HG03066 (cell line): Measurements from ENCODE around the gene PTEN.
"Not testable (repeated sequence)": the region's sequence is repeated elsewhere in the genome, so short reads cannot be mapped to it uniquely, and the experiment has no call there.

Experiments used
- ATAC-seq: cut with Tn5 transposase; IDR thresholded peaks from one replicate; pipeline ENCODE4 v1.9.1; 2021; ENCODE audit warnings: low read depth; ENCODE audit not compliant: unreplicated experiment

The PTEN gene

DNA sequence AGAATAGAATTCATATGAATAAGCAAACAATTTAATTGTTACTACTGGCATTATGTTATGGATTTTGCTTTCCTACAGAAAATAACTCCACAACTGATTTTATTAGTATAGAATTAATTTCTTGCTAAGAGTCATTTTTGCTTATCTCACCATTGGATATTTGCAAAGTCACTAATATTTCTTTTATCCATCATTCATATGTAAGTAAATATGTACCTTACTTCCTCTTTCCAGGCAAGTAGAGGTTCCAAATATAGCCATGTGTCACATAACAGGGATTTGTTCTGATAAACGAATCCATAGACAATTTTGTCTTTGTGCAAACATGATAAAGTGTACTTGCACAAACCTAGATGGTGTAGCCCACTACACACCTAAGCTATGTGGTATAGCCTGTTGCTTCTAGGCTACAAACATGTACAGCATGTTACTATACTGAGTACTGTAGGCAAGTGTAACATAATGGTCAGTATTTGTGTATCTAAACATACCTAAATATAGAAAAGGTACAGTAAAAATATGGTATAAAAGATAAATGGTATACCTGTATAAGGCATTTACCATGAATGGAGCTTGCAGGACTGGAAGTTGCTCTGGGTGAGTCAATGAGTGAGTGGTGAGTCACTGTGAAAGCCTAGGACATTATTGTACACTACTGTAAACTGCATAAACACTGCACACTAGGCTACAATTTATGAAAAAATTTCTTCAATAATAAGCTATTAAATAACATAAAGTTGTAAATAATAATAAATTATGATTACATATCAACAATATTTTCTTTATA is 18.4 kb upstream of the PTEN start:
- ATAC-seq = no peak

DNA sequence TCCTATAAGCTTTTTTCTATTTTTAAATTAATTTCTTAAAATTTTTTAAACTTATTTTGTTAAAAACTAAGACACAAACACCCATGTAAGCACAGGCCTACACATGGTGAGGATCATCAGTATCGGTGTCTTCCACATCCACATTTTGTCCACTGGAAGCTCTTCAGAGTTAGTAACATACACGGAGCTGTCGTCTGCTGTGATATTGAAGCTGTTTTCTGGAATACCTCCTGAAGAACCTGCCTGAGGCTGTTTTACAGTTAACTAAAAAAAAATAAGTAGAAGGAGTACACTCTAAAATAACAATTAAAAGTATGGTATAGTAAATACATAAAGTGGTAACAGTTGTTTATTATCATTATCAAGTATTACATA is 17.8 kb upstream of the PTEN start:
- ATAC-seq = no peak

DNA sequence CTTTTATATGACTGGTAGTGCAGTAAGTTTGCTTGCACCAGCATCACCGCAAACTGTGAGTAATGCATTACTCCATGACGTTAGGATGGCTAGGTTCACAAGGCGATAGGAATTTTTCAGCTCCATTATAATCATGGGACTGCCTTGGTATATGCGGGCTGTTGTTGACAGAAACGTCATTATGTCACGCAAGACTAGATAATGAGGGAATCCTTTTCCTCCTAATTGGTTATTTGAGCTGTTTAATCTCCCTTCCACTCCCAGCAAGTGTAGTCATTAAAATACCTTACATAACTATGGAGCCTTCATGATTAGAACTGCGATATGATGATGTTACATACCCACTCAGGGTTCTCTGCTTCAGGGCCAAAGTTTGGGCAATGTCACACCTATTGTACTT is 17.4 kb upstream of the PTEN start:
- no peak for ATAC-seq

DNA sequence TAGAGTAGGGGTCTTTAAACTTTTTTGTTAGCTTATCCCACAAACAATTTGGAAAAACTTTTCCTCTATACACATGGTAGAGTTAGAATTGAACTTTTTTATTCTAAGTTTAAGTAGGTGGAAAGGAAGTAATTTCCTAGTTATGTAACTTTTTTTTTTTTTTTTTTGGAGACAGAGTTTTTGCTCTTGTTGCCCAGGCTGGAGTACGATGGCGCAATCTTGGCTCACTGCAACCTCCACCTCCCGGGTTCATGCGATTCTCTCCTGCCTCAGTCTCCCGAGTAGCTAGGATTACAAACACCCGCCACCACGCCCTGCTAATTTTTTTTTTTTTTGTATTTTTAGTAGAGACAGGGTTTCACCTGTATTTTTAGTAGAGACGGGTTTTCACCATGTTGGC is 16.7 kb upstream of the PTEN start:
- ATAC-seq = not testable (repeated sequence)

DNA sequence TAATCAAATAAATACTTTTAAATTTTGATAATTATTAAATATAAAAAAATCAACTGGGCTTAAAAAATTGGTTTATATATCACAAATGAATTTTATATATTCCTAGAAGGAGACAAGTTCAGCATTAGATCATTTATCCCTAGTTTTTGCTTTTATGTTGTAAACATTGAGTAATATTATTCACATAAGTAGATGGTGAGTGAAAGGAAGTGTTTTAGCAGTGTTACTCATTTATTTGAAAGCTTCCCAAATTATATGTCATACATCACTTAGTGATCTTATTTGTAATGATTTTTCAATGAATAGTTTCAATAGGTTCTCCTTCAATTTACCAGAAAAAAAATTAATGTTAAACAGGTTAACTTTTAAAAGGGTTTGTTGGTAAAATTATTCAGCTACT is 15.9 kb upstream of the PTEN start:
- no peak for ATAC-seq

DNA sequence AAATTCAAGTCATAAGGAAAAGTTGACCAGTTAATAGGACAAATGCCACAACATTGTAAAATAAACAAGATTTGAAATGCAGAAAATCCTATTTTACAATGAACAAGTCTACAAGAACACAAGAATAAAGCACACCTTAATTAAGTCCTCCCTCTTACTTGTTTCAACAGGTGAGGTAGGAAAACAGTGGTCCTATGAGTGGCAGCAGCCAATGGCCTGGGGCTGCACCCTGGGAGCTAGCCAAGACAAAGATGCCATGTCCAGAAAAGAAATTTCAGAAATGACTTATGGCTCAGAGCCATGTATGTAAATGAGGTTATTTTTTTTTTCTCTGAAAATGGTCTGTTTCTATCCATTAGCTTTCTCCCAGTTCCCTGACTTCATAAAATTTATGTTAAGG is 14.4 kb upstream of the PTEN start:
- no peak for ATAC-seq

DNA sequence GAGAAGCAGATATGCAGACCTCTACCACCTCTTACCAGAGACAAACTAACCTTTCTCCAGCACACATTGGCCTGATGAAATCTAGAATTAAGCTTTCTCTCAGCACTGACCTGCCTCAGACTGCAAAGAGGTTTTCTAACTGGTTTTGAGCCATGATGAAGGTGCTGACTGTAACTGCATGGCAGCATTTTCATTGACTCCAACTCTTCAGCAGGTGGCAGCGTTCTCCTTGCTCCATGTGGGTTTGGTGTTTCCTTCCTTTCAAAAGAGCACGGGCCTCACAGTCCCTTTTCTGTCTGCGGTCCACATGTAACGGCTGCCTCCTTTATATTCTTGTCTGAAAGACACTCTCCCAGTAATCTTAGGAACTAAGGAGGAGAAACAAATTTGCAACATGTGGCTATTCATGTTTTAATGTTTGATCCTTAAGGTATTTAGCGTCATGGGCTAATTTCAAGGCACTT is 12.7 kb upstream of the PTEN start:
- ATAC-seq = no peak

DNA sequence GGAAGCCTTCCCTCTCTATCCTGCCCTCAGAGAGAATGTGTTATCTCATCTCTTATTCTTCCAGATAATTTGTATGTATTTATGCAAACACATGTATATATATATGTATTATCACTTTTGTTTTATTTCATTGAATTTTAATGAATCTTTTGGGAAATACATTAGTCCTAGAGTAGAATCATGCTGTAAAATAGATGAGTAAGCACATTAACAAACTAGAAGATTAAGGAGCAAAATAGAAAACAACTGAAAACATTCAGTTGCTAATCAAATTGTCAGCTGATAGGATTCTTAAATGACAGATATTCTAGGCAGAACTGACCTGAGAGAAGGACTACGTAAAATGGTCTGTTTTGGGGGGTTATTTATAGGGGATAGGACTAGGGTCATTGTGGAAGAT is 11.3 kb upstream of the PTEN start:
- no peak for ATAC-seq

DNA sequence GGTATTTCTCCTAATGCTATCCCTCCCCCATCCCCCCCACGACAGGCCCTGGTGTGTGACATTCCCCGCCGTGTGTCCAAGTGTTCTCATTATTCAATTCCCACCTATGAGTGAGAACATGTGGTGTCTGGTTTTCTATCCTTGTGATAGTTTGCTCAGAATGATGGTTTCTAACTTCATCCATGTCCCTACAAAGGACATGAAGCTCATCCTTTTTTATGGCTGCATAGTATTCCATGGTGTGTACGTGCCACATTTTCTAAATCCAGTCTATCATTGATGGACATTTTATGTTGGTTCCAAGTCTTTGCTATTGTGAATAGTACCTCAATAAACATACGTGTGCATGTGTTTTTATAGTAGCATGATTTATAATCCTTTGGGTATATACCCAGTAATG is 8.2 kb upstream of the PTEN start:
- ATAC-seq = not testable (repeated sequence)

DNA sequence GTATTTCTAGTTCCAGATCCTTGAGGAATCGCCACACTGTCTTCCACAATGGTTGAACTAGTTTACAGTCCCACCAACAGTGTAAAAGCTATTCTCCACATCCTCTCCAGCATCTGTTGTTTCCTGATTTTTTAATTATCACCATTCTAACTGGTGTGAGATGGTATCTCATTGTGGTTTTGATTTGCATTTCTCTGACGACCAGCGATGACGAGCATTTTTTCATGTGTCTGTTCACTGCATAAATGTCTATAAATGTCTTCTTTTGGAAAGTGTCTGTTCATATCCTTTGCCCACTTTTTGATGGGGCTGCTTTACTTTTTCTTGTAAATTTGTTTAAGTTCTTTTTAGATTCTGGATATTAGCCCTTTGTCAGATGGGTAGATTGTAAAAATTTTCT is 7.8 kb upstream of the PTEN start:
- not testable (repeated sequence) for ATAC-seq

DNA sequence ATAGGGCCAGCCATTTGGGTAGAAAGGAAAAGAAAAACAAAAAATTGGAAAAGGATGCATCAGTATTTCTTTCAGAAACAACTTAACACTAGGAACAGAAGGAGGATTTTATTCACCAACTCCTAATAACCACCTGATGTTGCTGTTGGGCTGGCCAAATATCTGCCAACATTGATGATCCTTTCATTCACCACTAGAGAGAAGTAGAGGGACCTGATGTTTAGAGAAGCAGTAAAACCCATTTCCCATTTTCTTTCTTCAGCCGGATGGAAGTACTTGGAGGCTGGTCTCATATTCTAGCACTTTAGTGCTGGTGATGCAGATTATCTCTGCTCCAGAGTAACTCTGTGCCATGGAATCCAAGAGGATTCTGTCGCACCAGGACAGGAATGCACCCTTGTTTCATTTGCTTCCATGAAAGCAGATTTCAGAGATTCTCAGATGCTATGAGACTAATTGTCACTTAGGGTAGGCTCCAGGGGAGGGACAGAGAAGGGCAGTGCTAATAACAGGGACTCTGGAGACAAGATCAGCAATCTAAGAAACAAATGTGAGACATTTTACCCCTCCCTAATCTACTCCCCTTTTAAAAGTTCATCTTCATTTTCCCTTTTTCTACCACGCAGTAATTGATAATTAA is 3.1 kb upstream of the PTEN start:
- ATAC-seq = no peak

DNA sequence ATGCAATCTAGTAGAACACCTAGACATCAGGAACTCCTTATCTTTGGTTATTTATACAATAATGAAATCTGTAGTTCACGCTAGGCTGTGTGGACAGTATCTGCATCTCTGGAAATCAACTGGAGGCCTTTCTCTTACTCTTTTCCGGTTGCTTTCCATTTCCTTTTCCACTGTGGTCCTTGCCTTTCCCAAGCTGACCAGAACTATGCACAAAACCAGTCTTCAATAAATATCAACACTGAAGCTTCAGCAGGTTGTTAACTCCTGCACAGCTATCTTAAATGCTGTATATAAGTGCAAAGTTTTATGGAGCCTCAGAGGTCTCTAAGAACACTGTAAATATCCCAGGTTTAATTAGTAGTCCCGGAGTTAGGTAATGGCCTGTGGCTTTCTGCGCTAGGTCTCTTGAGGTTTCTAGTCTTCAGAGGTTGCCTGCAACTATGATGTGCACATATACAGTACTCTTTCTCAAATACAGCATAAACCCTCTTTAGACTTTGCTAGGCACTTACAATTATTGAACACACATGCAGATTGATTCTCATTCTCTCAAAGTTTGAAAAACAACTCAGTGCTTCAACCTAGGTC is 2.5 kb upstream of the PTEN start:
- no peak for ATAC-seq

DNA sequence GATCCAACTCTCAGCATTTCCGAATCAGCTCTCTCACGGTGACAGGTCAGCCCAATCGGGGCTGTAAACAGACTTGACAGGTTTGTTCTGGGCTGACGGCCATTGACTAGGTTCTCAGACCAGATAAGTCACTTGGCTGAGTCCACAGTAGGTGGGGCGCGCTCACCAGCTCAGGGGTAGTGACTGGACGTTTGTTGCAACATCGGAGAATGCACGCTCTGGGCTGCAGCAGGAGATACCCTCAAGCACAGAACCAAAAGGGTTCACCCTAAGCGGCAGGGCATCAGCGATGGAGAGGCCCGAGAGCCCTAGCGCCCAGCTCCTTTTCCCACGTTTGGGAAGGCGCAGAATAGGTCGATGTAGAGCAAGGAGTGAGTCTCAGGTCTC is 1.9 kb upstream of the PTEN start:
- peak; percentile 15 for ATAC-seq

DNA sequence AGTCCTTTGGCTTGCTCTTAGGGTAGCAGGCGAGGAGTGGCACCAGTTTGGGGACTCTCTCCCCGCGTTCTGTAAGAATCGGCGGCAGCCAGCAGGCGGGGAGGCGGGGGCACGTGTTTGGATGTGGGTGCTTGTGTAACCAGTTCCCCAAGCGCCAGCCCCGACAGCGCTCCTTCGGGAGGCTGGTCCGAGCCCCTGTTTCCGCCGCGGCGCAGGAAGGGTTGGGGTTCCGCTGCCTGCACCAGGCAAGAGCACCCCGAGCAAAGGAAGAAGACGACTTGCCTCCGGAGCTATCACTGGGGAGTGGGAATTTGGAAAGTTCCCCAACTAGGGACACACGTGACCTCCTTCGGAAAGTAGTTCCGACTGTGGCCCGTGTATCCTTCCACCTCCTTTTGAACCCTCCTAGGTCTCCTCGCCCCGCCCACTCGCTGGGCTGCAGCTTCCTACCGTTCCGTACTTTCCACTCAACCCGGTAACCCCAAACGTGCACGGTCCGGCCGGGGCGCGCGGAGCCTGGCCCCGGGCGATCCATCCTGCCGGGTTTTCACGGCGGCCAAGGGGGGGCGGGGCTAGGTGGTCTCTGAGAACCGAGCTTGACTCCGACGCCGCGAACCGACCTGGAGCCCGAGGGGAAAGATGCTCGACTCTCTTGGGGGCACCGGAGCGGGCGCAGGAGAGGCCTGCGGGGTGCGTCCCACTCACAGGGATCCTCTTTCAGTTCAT is 1.3 kb upstream of the PTEN start:
- ATAC-seq = peak; percentile 50

DNA sequence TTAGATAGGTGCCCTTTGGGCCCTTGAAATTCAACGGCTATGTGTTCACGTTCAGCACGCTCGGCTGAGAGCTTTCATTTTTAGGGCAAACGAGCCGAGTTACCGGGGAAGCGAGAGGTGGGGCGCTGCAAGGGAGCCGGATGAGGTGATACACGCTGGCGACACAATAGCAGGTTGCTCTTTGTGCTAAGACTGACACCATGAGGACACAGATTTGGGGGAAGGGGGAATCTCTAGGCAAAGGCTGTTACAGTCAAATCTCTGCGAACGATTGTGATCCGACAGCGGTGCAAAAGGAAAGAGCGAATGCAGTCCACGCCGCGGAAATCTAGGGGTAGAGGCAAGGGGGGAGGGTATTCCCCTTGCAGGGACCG is 759 bp upstream of the PTEN start:
- peak; percentile 14 for ATAC-seq

DNA sequence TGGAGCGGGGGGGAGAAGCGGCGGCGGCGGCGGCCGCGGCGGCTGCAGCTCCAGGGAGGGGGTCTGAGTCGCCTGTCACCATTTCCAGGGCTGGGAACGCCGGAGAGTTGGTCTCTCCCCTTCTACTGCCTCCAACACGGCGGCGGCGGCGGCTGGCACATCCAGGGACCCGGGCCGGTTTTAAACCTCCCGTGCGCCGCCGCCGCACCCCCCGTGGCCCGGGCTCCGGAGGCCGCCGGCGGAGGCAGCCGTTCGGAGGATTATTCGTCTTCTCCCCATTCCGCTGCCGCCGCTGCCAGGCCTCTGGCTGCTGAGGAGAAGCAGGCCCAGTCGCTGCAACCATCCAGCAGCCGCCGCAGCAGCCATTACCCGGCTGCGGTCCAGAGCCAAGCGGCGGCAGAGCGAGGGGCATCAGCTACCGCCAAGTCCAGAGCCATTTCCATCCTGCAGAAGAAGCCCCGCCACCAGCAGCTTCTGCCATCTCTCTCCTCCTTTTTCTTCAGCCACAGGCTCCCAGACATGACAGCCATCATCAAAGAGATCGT is 598 bp downstream of the PTEN start:
- ATAC-seq = not testable (repeated sequence)

DNA sequence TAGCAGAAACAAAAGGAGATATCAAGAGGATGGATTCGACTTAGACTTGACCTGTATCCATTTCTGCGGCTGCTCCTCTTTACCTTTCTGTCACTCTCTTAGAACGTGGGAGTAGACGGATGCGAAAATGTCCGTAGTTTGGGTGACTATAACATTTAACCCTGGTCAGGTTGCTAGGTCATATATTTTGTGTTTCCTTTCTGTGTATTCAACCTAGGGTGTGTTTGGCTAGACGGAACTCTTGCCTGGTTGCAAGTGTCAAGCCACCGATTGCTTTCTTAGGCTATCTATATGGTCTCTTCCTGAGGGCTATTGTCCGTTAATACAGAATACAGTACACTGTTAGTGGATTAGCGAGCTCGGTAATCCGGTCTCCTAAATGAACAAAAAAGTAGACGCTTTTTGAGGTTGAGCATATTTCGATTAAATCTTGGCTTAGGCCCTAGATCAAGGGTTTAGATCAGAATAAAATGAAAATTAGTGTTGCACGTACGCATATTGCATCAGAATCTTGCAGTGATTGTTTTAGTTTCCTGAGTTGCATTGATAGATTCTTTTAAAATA is 1.2 kb downstream of the PTEN start:
- no peak for ATAC-seq

DNA sequence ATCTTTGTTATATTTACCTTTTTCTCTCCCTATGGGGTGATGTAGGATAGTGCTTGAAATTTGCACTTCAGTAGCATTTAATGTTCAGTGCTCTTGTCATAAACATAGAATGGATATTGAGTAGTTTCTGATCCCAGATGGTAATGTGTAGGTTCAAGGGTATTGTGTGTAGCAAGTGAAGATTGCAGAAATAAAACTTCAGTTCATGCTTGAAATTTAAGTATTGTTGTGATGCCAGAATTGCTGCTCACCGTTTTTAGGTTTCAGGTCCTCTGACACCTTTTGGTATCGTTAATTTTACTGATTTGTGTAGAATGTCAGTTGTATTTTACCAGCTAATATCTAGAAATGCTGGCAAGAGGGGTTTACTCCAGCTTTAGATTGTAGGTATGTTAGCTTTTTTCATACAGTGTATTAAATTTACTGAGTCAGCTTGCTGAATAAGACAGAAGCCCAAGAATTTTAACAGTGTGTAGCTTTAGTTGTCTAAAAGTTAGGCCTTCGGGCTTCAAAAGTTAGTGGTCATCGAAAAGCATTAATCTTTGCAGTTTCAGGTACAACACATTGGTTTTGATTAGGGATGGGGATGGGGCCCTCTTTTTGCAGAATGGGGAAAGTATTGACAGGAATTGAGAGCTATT is 1.9 kb downstream of the PTEN start:
- ATAC-seq = no peak

DNA sequence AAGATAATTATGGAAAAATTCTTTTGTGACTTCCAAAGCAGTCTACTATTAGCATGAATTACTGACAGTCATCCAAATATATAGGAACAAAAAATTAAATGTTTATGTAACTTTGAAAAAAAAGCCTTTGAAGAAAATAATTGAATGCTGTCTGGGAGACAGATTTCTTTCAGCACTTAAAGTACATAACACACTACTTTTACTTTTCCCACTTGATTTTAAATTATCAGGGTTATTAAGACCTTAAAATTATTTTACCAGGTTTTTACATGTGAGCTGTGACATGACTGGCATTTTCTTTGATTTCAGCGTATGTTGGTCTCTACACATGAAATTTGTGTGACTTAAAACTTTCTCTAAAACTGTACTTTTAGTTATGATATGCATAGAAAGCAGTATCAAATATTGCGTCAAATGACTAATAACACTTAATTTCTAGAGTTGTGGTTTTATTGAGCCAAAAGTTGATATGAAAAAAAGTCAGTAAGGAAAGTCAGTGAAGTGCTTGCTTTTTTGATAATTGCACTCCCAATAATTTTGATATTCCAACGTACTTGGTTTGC is 3.1 kb downstream of the PTEN start:
- no peak for ATAC-seq

DNA sequence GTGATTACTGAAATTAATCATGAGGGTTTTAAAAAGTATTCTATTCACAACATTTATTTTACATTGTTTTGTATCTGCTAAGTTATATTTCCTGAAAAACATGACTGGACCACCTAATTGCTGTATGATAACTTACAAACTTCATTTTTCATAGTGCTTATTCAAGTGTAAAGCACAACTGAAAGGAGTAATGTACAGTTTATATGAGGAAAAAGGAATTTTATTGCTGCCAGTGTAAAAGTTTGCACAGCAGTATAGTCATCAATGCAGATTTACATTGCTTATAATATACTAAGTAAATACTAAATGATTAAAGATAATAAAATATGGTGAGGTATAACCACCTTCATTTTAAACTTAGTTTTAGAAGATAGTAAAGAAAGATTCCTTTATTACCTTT is 4.0 kb downstream of the PTEN start:
- no peak for ATAC-seq
